A549 treated with ZK216348 at 1 μM for 4 hours (cell line): Measurements from ENCODE around the gene RABGEF1. TPM values are rescaled to one million over a fixed set of nuclear protein-coding genes. Genes with fewer than 3 reads are reported as not detected.

ENCODE experiments used
- total RNA-seq: library from RNA; stranded (reverse); fragments of 200-300 nt; extraction: Qiagen RNA extraction; gene quantifications from 5 replicates; pipeline ENCODE4 v1.2.3, GENCODE V29; 2022; ENCODE audit warnings: low read depth

The RABGEF1 gene
- total RNA-seq, result 20.6 to 34.0 TPM (median 23.4 TPM) in 5 replicates

GRCh38 chr7:66740302-66740979 is at the start of gene RABGEF1:
Gene RABGEF1 (plus strand): TSS chr7:66740733. CDS start chr7:66771900, 31,167 bp downstream.

Other genes starting within 250 kb of the RABGEF1 start
- 4.1 to 7.2 TPM (median 6.5 TPM) in 5 replicates for gene KCTD7, start 111.9 kb upstream of the RABGEF1 start, total RNA-seq
- 77.3 to 103 TPM (median 90.2 TPM) in 5 replicates for gene TMEM248, start 180.5 kb downstream of the RABGEF1 start, total RNA-seq